ENCODE results near the gene HIVEP3.

- TF ChIP-seq ZNF830 (tag by site-specific recombination; IDR thresholded peaks at IDR 0.05; ENCODE audit: low read depth) (no peak), ZBTB8A (tag by site-specific recombination; IDR thresholded peaks at IDR 0.05) (no peak), MEIS1 (CRISPR knock-in tag; IDR thresholded peaks at IDR 0.05; ENCODE audit: borderline replicate concordance) (no peak), ZNF121 (tag by site-specific recombination; IDR thresholded peaks at IDR 0.05) (no peak), ZSCAN18 (tag by site-specific recombination; IDR thresholded peaks at IDR 0.05) (no peak), ZNF704 (tag by site-specific recombination; IDR thresholded peaks at IDR 0.05) (no peak), ZNF24 (tag by site-specific recombination; IDR thresholded peaks at IDR 0.05) (no peak), ZNF626 (tag by site-specific recombination; IDR thresholded peaks at IDR 0.05) (no peak)
- TF ChIP-seq, protein P1, sequence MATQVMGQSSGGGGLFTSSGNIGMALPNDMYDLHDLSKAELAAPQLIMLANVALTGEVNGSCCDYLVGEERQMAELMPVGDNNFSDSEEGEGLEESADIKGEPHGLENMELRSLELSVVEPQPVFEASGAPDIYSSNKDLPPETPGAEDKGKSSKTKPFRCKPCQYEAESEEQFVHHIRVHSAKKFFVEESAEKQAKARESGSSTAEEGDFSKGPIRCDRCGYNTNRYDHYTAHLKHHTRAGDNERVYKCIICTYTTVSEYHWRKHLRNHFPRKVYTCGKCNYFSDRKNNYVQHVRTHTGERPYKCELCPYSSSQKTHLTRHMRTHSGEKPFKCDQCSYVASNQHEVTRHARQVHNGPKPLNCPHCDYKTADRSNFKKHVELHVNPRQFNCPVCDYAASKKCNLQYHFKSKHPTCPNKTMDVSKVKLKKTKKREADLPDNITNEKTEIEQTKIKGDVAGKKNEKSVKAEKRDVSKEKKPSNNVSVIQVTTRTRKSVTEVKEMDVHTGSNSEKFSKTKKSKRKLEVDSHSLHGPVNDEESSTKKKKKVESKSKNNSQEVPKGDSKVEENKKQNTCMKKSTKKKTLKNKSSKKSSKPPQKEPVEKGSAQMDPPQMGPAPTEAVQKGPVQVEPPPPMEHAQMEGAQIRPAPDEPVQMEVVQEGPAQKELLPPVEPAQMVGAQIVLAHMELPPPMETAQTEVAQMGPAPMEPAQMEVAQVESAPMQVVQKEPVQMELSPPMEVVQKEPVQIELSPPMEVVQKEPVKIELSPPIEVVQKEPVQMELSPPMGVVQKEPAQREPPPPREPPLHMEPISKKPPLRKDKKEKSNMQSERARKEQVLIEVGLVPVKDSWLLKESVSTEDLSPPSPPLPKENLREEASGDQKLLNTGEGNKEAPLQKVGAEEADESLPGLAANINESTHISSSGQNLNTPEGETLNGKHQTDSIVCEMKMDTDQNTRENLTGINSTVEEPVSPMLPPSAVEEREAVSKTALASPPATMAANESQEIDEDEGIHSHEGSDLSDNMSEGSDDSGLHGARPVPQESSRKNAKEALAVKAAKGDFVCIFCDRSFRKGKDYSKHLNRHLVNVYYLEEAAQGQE (tag by site-specific recombination; IDR thresholded peaks at IDR 0.05) = no peak
- TF ChIP-seq, protein P2, sequence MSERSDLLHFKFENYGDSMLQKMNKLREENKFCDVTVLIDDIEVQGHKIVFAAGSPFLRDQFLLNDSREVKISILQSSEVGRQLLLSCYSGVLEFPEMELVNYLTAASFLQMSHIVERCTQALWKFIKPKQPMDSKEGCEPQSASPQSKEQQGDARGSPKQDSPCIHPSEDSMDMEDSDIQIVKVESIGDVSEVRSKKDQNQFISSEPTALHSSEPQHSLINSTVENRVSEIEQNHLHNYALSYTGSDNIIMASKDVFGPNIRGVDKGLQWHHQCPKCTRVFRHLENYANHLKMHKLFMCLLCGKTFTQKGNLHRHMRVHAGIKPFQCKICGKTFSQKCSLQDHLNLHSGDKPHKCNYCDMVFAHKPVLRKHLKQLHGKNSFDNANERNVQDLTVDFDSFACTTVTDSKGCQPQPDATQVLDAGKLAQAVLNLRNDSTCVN (tag by site-specific recombination; optimal IDR thresholded peaks at IDR 0.05) = no peak
Measured at GRCh38 chr1:41724926-41725325, 193.8 kb downstream of the HIVEP3 start.

Data from HEK293 (cell line).